ENCODE results near the gene NUDT1. TPM values are rescaled to one million over a fixed set of nuclear protein-coding genes. Genes with fewer than 3 reads are reported as not detected.

The NUDT1 gene
- total RNA-seq, 1 experiment from 2014 or later: 84.7 TPM

DNA sequence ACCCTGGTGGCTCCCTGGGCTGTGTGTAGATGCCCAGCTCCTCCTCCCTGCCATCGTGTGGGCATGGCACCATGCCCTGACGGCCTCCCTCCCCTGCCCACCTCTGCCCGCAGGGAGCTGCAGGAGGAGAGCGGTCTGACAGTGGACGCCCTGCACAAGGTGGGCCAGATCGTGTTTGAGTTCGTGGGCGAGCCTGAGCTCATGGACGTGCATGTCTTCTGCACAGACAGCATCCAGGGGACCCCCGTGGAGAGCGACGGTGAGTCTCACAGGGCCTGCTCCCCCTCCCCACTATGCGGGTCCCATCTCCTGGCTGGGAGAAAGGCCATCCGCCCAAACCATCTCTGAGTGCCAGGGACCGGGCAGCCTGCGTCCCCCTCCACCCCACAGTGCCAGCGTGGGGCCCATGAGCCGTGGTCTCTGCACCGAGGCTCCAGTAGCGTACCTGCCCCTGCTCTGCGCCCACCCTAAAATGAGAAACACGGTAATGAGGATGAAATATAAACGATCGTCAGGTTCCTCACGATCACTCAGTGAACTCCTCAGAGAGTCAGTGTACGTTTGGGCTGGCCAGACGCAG lies 7.8 kb downstream of the NUDT1 start:
- Histone ChIP-seq H3K18ac (ENCODE audit: insufficient read length, low read depth, low read length) (no peak overlapping the region), H3K4ac (ENCODE audit: low read depth, low read length) (no peak overlapping the region), H4K5ac (ENCODE audit: insufficient read length, low read depth, low read length) (no peak overlapping the region), H3K9ac (ENCODE audit: extremely low read depth, insufficient read length, low read length) (no peak overlapping the region), H3K79me2 (ENCODE audit: insufficient read depth, low read length) (no peaks in the 10 kb centered on the region), H4K20me1 (ENCODE audit: control insufficient read depth, insufficient read depth, insufficient read length) (no peaks in the 10 kb centered on the region), H2BK5ac (ENCODE audit: insufficient read length, low read length) (no peak overlapping the region), H3K14ac (ENCODE audit: insufficient read depth, low read length) (no peak overlapping the region; the same call in 1 of the 2 replicates), H3T11ph (ENCODE audit: low read length) (no peak overlapping the region), H2BK120ac (ENCODE audit: low read depth, low read length, poor library complexity, severe bottlenecking) (no peak overlapping the region), H3K27ac (ENCODE audit: insufficient read length, low read depth, low read length) (no peak overlapping the region), H4K8ac (replicated peaks; ENCODE audit: insufficient read length, low read depth, low read length) (no peak overlapping the region), H2AK5ac (ENCODE audit: insufficient read length, low read length) (no peak overlapping the region), H2BK12ac (ENCODE audit: insufficient read length, low read depth, low read length) (no peak overlapping the region), H4K91ac (ENCODE audit: insufficient read length, low read depth, low read length) (no peak overlapping the region), H3K27me3 (ENCODE audit: insufficient read depth, low read length) (no peaks in the 10 kb centered on the region), H2BK15ac (ENCODE audit: low read depth, low read length) (no peak overlapping the region), H3K56ac (ENCODE audit: insufficient read length, low read depth, low read length) (no peak overlapping the region), H3K23ac (ENCODE audit: insufficient read length, low read depth, low read length) (no peak overlapping the region), H2BK20ac (ENCODE audit: low read depth, low read length, poor library complexity, severe bottlenecking) (no peak overlapping the region), H3K9me3 (ENCODE audit: control insufficient read depth, low read depth, low read length) (no peaks in the 10 kb centered on the region), H3K4me2 (ENCODE audit: insufficient read depth, insufficient read length, low read length) (no peak overlapping the region), H3K4me1 (ENCODE audit: insufficient read depth, low read length) (no peaks in the 10 kb centered on the region), H3K23me2 (ENCODE audit: insufficient read length, low read depth, low read length, poor library complexity, severe bottlenecking) (no peaks in the 10 kb centered on the region), H2AFZ (ENCODE audit: low read length) (no peak overlapping the region), H3K79me1 (ENCODE audit: insufficient read depth, low read depth, low read length, poor library complexity, severe bottlenecking) (no peaks in the 10 kb centered on the region)
- TF ChIP-seq, protein P1, sequence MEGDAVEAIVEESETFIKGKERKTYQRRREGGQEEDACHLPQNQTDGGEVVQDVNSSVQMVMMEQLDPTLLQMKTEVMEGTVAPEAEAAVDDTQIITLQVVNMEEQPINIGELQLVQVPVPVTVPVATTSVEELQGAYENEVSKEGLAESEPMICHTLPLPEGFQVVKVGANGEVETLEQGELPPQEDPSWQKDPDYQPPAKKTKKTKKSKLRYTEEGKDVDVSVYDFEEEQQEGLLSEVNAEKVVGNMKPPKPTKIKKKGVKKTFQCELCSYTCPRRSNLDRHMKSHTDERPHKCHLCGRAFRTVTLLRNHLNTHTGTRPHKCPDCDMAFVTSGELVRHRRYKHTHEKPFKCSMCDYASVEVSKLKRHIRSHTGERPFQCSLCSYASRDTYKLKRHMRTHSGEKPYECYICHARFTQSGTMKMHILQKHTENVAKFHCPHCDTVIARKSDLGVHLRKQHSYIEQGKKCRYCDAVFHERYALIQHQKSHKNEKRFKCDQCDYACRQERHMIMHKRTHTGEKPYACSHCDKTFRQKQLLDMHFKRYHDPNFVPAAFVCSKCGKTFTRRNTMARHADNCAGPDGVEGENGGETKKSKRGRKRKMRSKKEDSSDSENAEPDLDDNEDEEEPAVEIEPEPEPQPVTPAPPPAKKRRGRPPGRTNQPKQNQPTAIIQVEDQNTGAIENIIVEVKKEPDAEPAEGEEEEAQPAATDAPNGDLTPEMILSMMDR (conservative IDR thresholded peaks at IDR 0.05): no peak
- no peak for DNase-seq
- H3K27ac Mint-ChIP-seq: no peak overlapping the region
- H3K4me1 Mint-ChIP-seq: peaks cover 3 to 8% of the 10 kb centered on the region in 2 experiments
- peaks cover 12 to 42% (median 36%) of the 10 kb centered on the region in 3 experiments for H3K36me3 Mint-ChIP-seq (ENCODE audit: insufficient read depth in 1 of 3, low read depth in 3 of 3)
- no peaks in the 10 kb centered on the region; the same call in 1 of the 2 replicates for H3K27me3 Mint-ChIP-seq (ENCODE audit: low read depth)
- H3K9me3 Mint-ChIP-seq: no peaks in the 10 kb centered on the region
- no CpG with 5 or more reads among the region's 27 CpGs for WGBS (ENCODE audit: extremely low coverage, insufficient read length, low lambda C conversion rate)
- no peak overlapping the region for H3K4me3 Mint-ChIP-seq
